Stimulated activated CD8-positive, alpha-beta memory T cell treated with anti-CD3 and anti-CD28 coated beads, Interleukin-15, amount 100 ng/mL, for 4 hours (primary cell): ENCODE data around the gene VASN.
A peak's percentile ranks its signal among the peaks of the same experiment; 100 is the strongest.

Experiments
- DNase-seq, 2 donors: peaks; one replicate each; pipeline ENCODE4 v3.0.0-alpha.2; 2020; ENCODE audit warnings: low read depth in 2 of 2

Gene VASN

DNA sequence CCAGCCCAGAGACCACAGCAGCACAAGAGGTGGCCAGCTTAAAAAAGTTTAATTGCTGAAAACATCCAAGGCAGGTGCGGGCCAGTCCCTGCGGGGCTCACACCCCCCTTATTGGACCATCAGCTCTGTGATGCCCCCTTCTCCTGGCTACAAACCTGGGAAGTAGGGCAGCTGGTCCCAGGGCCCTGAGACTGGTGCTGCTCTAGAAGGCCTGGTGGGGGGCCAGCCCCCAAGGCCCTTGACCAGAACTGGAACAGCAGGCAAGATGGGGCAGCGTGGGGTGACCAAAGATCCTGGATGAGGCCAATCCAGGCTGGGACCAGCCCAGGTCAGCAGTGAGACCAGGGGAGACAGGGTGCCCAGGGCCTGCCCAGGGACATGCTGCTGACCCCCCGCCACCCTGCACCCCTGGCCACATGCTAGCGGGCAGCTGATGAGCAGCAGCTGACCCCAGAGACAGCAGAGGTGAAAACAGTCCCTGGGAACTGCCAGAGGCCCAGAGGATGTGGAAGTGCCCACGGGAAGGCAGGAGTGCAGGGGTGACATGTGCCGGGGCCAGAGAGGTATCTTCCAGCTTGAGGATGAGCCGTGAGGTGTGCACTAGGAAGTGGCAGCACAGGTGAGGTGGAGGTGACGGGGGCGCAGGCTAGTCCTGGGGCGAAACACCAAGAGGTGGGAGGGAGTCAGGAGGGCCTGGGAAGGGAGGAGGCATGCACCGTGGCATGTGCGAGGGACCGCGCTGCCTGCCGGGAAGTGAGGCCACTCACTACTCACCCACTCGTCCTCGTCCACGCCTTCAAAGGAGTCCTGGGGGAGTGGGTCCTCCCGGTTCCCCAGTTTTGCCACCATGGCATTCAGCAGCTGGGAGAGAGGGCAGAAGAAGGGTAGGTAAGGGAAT is 16.9 kb upstream of the VASN start:
- DNase-seq = no peak

DNA sequence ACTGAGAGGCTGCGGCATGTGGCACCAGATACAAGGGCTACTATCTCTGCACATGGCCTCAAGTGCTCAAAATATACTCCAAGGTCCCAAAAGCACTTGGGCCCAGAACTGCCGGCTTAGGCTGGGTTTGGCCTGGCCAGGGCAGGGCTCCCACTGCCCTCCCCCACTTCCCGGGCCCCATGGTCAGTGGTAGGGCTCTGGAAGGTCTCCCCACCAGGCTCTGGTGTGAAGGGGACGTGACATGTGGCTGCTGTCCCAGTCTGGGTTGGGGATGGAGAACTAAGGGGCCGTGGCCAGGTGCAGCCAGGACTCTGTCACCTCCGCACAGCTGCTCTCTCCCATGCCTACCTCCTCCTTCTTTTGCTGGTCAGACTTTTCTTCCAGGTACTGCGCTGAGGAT is 14.8 kb upstream of the VASN start:
- no peak for DNase-seq

- DNase-seq = no peak
These were observed 13.4 kb upstream of the VASN start for GRCh38 chr16:4358236-4358635.

GRCh38 chr16:4358831-4359561 is 12.7 kb upstream of the VASN start:
- peak; percentile 24 to 34 for DNase-seq

DNA sequence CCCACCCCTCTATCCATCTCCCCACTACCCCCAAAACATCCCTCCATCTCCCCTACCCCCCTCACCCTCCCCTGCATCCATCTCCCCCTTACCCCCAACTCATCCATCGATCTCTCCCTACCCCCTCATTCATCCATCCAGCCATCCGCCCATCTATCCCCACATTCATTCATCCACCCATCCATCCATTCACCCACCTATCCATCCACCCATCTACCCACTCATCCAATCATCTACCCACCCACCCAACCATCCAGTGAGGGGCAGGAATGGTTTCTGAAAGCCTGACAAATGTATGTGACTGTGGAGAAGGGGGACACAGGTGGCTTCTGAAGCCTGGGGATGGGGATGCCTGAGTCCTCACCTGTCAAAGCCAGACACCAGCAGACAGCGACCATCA is 11.7 kb upstream of the VASN start:
- no peak for DNase-seq

DNA sequence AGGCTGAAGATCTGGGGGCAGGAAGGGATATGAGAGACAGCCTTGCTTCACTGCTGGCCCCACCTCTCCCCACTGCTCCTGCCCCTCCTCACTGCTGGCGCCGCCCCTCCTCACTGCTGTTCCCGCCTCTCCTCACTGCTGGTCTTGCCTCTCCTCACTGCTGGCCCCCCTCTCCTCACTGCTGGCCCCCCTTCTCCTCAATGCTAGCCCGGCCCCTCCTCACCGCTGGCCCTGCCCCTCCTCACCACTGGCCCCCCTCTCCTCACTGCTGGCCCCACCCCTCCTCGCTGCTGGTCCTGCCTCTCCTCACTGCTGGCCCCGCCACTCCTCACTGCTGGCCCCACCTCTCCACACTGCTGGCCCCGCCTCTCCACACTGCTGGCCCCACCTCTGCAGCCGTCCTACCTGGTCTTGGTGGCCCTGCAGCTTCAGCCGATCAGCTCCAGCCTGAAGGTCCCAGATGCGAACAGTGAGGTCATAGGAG is 11.1 kb upstream of the VASN start:
- DNase-seq = no peak

- no peak for DNase-seq
These were observed 10.4 kb upstream of the VASN start for GRCh38 chr16:4361033-4361943.

GRCh38 chr16:4361944-4362311 is 9.7 kb upstream of the VASN start:
- no peak for DNase-seq

- no peak for DNase-seq
These were observed 9.0 kb upstream of the VASN start for GRCh38 chr16:4362476-4363135.

- no peak for DNase-seq
These were observed 7.2 kb upstream of the VASN start for GRCh38 chr16:4364196-4365013.

DNA sequence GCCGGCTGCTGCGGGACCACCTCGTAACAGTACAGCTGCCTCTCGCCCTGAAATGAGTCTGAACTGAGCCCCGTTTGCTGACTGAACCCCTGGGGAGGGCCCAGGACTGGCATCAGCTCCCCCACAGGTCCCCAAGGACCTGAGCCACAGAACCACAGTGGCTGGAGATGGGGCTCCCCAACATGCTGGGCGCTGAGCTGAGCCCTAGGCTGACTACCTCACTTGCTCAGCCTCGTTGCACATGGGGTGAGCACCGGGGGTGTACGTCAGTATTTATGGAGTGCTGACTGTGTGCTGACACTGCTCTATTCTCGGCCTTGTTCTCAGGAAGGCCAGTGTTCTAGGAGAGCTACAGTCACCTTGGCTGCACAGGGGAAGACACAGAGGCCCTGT is 6.6 kb upstream of the VASN start:
- DNase-seq = no peak

- no peak for DNase-seq
These were observed 6.0 kb upstream of the VASN start for GRCh38 chr16:4365615-4366014.

- no peak for DNase-seq
These were observed 5.6 kb upstream of the VASN start for GRCh38 chr16:4366016-4366415.

DNA sequence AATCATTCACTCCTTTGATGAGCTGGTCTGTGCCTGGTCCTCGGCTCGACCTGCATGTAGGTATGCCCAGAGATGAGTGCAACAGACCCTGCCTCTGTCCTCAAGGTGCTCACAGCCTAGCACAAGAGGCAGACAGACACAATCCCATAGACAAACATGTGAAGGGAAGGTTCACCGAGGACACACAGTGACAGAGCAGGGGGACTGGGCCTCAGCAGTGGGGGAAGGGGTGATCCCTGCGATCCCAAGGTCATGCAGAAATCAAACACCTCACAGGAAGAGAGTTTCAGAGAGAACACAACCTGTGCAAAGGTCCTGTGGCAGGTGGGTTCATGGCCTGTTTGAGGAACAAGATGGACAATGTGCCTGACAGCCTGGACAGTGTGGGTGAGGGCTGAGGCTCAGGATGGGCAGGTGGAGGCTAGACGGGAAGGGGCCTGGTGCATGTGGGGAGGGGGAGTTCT is 4.2 kb upstream of the VASN start:
- DNase-seq = no peak

DNA sequence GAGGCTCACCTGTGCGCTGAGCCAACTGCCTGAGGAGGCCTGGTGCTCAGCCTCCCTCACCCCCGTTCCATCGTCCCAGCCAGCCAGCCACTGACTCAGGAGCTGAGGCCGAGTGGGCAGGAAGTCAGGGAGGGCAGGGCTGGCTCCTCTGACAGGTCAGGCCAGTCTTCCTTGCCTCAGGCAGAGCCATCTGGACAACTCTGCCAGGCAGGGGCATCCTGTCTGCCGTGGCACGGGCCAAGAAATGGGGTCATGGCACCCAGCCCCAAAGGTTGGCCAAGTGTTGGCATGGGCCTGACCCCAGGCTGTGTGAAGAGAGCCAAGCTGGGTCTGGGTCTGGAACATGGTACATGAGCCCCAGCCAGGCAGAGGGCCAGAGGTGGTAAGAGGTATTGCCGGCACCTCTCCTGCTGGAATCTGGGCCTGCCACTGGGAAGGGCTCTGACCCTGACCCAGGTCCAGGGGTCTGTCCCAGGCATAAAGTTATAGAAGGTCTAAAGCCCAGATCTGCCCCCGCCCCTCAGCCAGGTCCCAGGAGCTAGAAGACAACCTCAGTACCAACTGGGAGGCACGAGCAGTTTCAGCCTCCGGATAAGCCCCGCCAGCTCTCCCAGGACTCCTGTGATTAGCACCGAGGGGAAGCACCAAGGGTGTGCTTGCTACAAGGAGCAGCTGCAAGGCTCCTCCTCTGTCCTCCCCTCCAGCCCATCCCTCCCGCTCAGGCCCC is 2.5 kb upstream of the VASN start:
- DNase-seq = no peak

DNA sequence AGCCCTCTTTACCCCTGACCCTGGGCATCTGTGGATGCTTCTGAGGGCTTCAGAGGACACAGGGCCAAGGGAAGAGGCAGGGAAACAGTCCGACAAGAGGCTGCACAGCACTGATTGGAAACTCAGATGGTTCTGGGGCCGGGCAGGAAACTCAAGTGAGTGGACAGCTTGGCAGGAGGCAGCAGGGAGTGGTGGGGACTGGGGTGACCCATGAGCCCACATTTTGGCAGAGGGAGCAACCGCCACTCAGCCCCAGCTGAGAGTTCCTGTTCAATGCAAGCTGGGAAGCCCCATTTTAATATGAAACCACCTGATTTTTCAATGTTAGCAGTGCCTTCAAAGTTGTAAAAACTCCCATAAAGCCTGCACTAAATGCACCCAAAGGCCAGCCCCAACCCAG is 1.5 kb upstream of the VASN start:
- no peak for DNase-seq

DNA sequence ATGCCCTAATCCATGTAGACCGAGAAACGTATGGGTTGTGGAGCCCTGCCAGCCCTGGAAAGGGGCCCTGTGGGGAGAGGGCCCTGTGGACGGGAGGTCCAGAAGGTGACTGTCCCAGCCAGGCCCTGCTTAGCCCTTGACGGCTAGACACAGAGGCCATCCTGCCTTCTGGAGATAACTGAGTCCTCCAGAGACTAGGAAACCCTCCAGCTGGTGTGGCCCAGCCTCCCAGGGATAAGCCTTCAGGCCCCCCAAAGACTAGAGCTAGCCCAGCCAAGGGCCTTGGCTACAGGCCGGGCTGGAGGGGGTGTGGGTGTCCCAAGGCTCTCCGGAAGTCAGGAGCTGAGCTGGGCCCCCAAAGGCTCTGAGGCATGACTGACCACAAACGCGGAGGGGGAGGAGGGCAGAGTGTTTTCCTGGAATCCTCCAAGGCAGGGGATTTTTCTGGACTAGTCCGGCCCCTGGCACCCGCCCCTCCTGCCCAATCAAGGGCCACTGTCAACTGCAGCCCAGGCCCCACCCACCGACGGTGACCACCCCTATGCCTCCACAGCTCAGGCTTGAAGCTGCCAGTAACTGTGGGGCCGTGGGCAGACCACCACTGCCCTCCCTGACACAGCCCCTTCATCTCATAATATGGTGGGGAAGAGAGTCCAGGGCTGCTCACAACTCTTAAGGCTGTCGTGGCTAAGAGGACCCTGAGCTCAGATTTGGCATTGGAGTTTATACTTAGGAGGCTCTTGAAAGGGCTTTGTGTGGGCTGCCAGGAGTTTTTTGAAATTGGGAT is 885 bp upstream of the VASN start:
- no peak for DNase-seq

- DNase-seq = no peak
These were observed 441 bp downstream of the VASN start for GRCh38 chr16:4372001-4372577.
